ENCODE data around the gene EXOC6. TPM values are rescaled to one million over a fixed set of nuclear protein-coding genes. Genes with fewer than 3 reads are reported as not detected.
"Not testable (repeated sequence)": the region's sequence is repeated elsewhere in the genome, so short reads cannot be mapped to it uniquely, and the experiment has no call there.

Gene EXOC6
- total RNA-seq, 1 donor from 2014 or later: 19.6 TPM

GRCh38 chr10:92937876-92938275, 89.6 kb downstream of the EXOC6 start:
- H3K27ac ChIP-seq: no peak overlapping the region
- H3K36me3 ChIP-seq: peaks cover 7% of the 10 kb centered on the region
- ATAC-seq (no peak), DNase-seq (no peak)
- no peak overlapping the region for H3K4me3 ChIP-seq
- no peaks in the 10 kb centered on the region for H3K9me3 ChIP-seq
- H3K27me3 ChIP-seq (ENCODE audit: low read depth): no peaks in the 10 kb centered on the region
- TF ChIP-seq CTCF (IDR thresholded peaks at IDR 0.05): no peak
- no peaks in the 10 kb centered on the region for H3K4me1 ChIP-seq
- intact Hi-C loops (cut with DNase I): no loop called here

- Histone ChIP-seq H3K27me3 (ENCODE audit: low read depth) (no peaks in the 10 kb centered on the region), H3K4me1 (no peaks in the 10 kb centered on the region), H3K36me3 (peaks cover 7% of the 10 kb centered on the region), H3K27ac (no peak overlapping the region), H3K4me3 (no peak overlapping the region), H3K9me3 (no peaks in the 10 kb centered on the region)
- ATAC-seq (no peak), DNase-seq (no peak)
- intact Hi-C loops (cut with DNase I): no loop called here
- no peak for TF ChIP-seq CTCF (IDR thresholded peaks at IDR 0.05)
These were observed 90.5 kb downstream of the EXOC6 start for GRCh38 chr10:92938841-92939240.

GRCh38 chr10:92942226-92942625, 93.9 kb downstream of the EXOC6 start:
- ATAC-seq: no peak
- Histone ChIP-seq H3K27ac (no peak overlapping the region), H3K27me3 (ENCODE audit: low read depth) (no peaks in the 10 kb centered on the region), H3K9me3 (no peaks in the 10 kb centered on the region), H3K36me3 (peaks cover 36% of the 10 kb centered on the region), H3K4me1 (no peaks in the 10 kb centered on the region), H3K4me3 (no peak overlapping the region)
- DNase-seq: no peak
- no peak for TF ChIP-seq CTCF (IDR thresholded peaks at IDR 0.05)
- intact Hi-C loops (cut with DNase I): no loop called here

- DNase-seq (no peak), ATAC-seq (no peak)
- H3K27me3 ChIP-seq (ENCODE audit: low read depth): no peaks in the 10 kb centered on the region
- peaks cover 40% of the 10 kb centered on the region for H3K36me3 ChIP-seq
- H3K27ac ChIP-seq: no peak overlapping the region
- H3K4me3 ChIP-seq: no peak overlapping the region
- no peaks in the 10 kb centered on the region for H3K9me3 ChIP-seq
- H3K4me1 ChIP-seq: no peaks in the 10 kb centered on the region
- TF ChIP-seq CTCF (IDR thresholded peaks at IDR 0.05): no peak
- intact Hi-C loops (cut with DNase I): no loop called here
These were observed 98.2 kb downstream of the EXOC6 start for GRCh38 chr10:92946491-92946890.

- peaks cover 37% of the 10 kb centered on the region for H3K36me3 ChIP-seq
- H3K4me3 ChIP-seq; DNase-seq; H3K27me3 ChIP-seq (ENCODE audit: low read depth); ATAC-seq; H3K27ac ChIP-seq; intact Hi-C loops (cut with DNase I); H3K9me3 ChIP-seq; H3K4me1 ChIP-seq: not testable (repeated sequence)
These were observed 104.3 kb downstream of the EXOC6 start for GRCh38 chr10:92952573-92952972.

- DNase-seq (no peak), ATAC-seq (no peak)
- H3K4me3 ChIP-seq: no peak overlapping the region
- H3K27me3 ChIP-seq (ENCODE audit: low read depth): no peaks in the 10 kb centered on the region
- H3K36me3 ChIP-seq: peaks cover 27% of the 10 kb centered on the region
- intact Hi-C loops (cut with DNase I): no loop called here
- no peaks in the 10 kb centered on the region for H3K4me1 ChIP-seq
- no peak for TF ChIP-seq CTCF (IDR thresholded peaks at IDR 0.05)
- no peak overlapping the region for H3K27ac ChIP-seq
- H3K9me3 ChIP-seq: no peaks in the 10 kb centered on the region
These were observed 109.1 kb downstream of the EXOC6 start for GRCh38 chr10:92957223-92958010.

Data from lower lobe of right lung (tissue), 2 donors.